Astrocyte (in vitro differentiated cells and primary cell): ENCODE measurements around the gene ANKRD11. TPM values are rescaled to one million over a fixed set of nuclear protein-coding genes. Genes with fewer than 3 reads are reported as not detected.

Experiments
- DNase-seq: peaks from one replicate; pipeline ENCODE4 v3.0.0-alpha.2; 2010; ENCODE audit warnings: low read depth
- FAIRE-seq: peaks from 2 replicates; lab custom pipeline; 2011; peaks lifted over from hg19 to GRCh38; lab: Jason Lieb, UNC
- H2AFZ ChIP-seq: 2 replicates; pipeline ENCODE4 v1.6.0; 2012; ENCODE audit warnings: low read depth, low read length, inconsistent platforms
- H3K27ac ChIP-seq: 2 replicates; pipeline ENCODE4 v1.5.1; 2011; ENCODE audit warnings: low read depth, low read length, inconsistent platforms
- H3K27me3 ChIP-seq: 2 replicates; pipeline ENCODE4 v1.6.0; 2011; ENCODE audit warnings: low read length, inconsistent platforms; ENCODE audit not compliant: insufficient read depth
- H3K36me3 ChIP-seq: 2 replicates; pipeline ENCODE4 v1.5.1; 2011; ENCODE audit warnings: low read length, inconsistent platforms; ENCODE audit not compliant: insufficient read depth
- H3K4me1 ChIP-seq: 2 replicates; pipeline ENCODE4 v1.5.1; 2011; ENCODE audit warnings: low read length, inconsistent platforms; ENCODE audit not compliant: insufficient read depth
- H3K4me2 ChIP-seq: 2 replicates; pipeline ENCODE4 v1.6.0; 2012; ENCODE audit warnings: low read length, inconsistent platforms
- H3K4me3 ChIP-seq: 2 replicates; pipeline ENCODE4 v1.5.1; 2011; ENCODE audit warnings: low read depth, mild to moderate bottlenecking, low read length, inconsistent platforms; ENCODE audit not compliant: insufficient read depth
- H3K79me2 ChIP-seq: 2 replicates; pipeline ENCODE4 v1.6.0; 2012; ENCODE audit warnings: mild to moderate bottlenecking, low read length, inconsistent platforms; ENCODE audit not compliant: insufficient read depth
- H3K9ac ChIP-seq: 2 replicates; pipeline ENCODE4 v1.6.0; 2012; ENCODE audit warnings: mild to moderate bottlenecking, low read length, inconsistent platforms
- H3K9me3 ChIP-seq: 2 replicates; pipeline ENCODE4 v1.5.1; 2012; ENCODE audit warnings: low read depth, mild to moderate bottlenecking, low read length, inconsistent platforms; ENCODE audit not compliant: insufficient read depth
- H4K20me1 ChIP-seq: 2 replicates; pipeline ENCODE4 v1.6.0; 2012; ENCODE audit warnings: low read length, inconsistent platforms; ENCODE audit not compliant: insufficient read depth
- H3K27ac Mint-ChIP-seq: one replicate; pipeline ENCODE4 v1.8.0; 2021; ENCODE audit warnings: mild to moderate bottlenecking, mixed read lengths; ENCODE audit not compliant: unreplicated experiment
- H3K27me3 Mint-ChIP-seq: one replicate; pipeline ENCODE4 v1.8.0; 2021; ENCODE audit warnings: low read depth, mixed read lengths; ENCODE audit not compliant: unreplicated experiment
- H3K36me3 Mint-ChIP-seq: one replicate; pipeline ENCODE4 v1.8.0; 2021; ENCODE audit warnings: low read depth, mixed read lengths; ENCODE audit not compliant: unreplicated experiment
- H3K4me1 Mint-ChIP-seq: one replicate; pipeline ENCODE4 v1.8.0; 2021; ENCODE audit warnings: low read depth, mixed read lengths; ENCODE audit not compliant: unreplicated experiment
- H3K4me3 Mint-ChIP-seq: one replicate; pipeline ENCODE4 v1.8.0; 2021; ENCODE audit warnings: mild to moderate bottlenecking, moderate library complexity, mixed read lengths; ENCODE audit not compliant: unreplicated experiment
- H3K9me3 Mint-ChIP-seq: one replicate; pipeline ENCODE4 v1.8.0; 2021; ENCODE audit warnings: mild to moderate bottlenecking, mixed read lengths; ENCODE audit not compliant: unreplicated experiment
- CTCF ChIP-seq: IDR thresholded peaks from 2 replicates; pipeline ENCODE4 v1.5.1; 2011; ENCODE audit warnings: low read depth, mild to moderate bottlenecking, inconsistent platforms, low read length, moderate library complexity; ENCODE audit not compliant: insufficient read depth
- EZH2 ChIP-seq: IDR thresholded peaks from 2 replicates; pipeline ENCODE4 v1.6.1; 2012; ENCODE audit warnings: mild to moderate bottlenecking, low read length, inconsistent platforms; ENCODE audit not compliant: insufficient read depth
- total RNA-seq: library from RNA; stranded (reverse); gene quantifications from 2 replicates; pipeline ENCODE4 v1.2.1, GENCODE V29; 2021

Gene ANKRD11
- total RNA-seq, 1 donor from 2014 or later: 213 TPM

- no peak overlapping the region for H3K9ac ChIP-seq
- Mint-ChIP-seq H3K4me1 (peaks cover 43% of the 10 kb centered on the region), H3K36me3 (peaks cover 2% of the 10 kb centered on the region), H3K27me3 (no peaks in the 10 kb centered on the region), H3K4me3 (no peak overlapping the region), H3K27ac (peak overlapping the region; percentile 66), H3K9me3 (no peaks in the 10 kb centered on the region)
- no peak overlapping the region for H3K4me2 ChIP-seq
- TF ChIP-seq EZH2 (no peak), CTCF (no peak)
- no peaks in the 10 kb centered on the region for H3K9me3 ChIP-seq
- peaks cover 29% of the 10 kb centered on the region for H3K4me1 ChIP-seq
- H3K27me3 ChIP-seq: no peaks in the 10 kb centered on the region
- no peak overlapping the region for H3K4me3 ChIP-seq
- DNase-seq (no peak), FAIRE-seq (no peak)
- H3K36me3 ChIP-seq: no peaks in the 10 kb centered on the region
- H3K27ac ChIP-seq: no peak overlapping the region
- H2AFZ ChIP-seq: no peak overlapping the region
- peaks cover 92% of the 10 kb centered on the region for H4K20me1 ChIP-seq
- peaks cover 92% of the 10 kb centered on the region for H3K79me2 ChIP-seq
Measured at GRCh38 chr16:89397331-89397861, 93.0 kb downstream of the ANKRD11 start.

GRCh38 chr16:89396156-89396555 is 94.2 kb downstream of the ANKRD11 start:
- TF ChIP-seq CTCF (no peak), EZH2 (no peak)
- Mint-ChIP-seq H3K36me3 (peaks cover 2% of the 10 kb centered on the region), H3K27ac (no peak overlapping the region), H3K27me3 (no peaks in the 10 kb centered on the region), H3K4me1 (peaks cover 35% of the 10 kb centered on the region), H3K4me3 (no peak overlapping the region), H3K9me3 (no peaks in the 10 kb centered on the region)
- FAIRE-seq (no peak), DNase-seq (no peak)
- Histone ChIP-seq H3K4me1 (peaks cover 26% of the 10 kb centered on the region), H3K27me3 (no peaks in the 10 kb centered on the region), H4K20me1 (peaks cover 89% of the 10 kb centered on the region), H2AFZ (no peak overlapping the region), H3K27ac (no peak overlapping the region), H3K9me3 (no peaks in the 10 kb centered on the region), H3K4me2 (no peak overlapping the region), H3K79me2 (peaks cover 89% of the 10 kb centered on the region), H3K4me3 (no peak overlapping the region), H3K9ac (no peak overlapping the region), H3K36me3 (peaks cover 3% of the 10 kb centered on the region)
